Neural cell (in vitro differentiated cells): ENCODE measurements around the gene BRI3BP.

Source experiments
- CTCF ChIP-seq: fragments of 450-650 bp; IDR thresholded peaks from 2 replicates; pipeline ENCODE4 v1.5.1; 2014; ENCODE audit warnings: antibody characterized with exemption, mild to moderate bottlenecking, moderate library complexity; ENCODE audit not compliant: poor library complexity, severe bottlenecking
- EZH2 ChIP-seq: fragments of 200-600, 300-800 bp; shearing (Covaris generic), sonication (generic); IDR thresholded peaks from 2 replicates; pipeline ENCODE4 v1.6.1; 2014; ENCODE audit warnings: antibody characterized with exemption, low read length, borderline replicate concordance, mild to moderate bottlenecking; ENCODE audit not compliant: insufficient read depth, poor library complexity, severe bottlenecking
- MXI1 ChIP-seq: fragments of 450-650 bp; conservative IDR thresholded peaks from 2 replicates; pipeline ENCODE4 v1.6.1; 2014; ENCODE audit warnings: antibody characterized with exemption, mild to moderate bottlenecking; ENCODE audit not compliant: poor library complexity, severe bottlenecking
- RAD21 ChIP-seq: fragments of 450-650 bp; conservative IDR thresholded peaks from 2 replicates; pipeline ENCODE4 v1.6.1; 2014; ENCODE audit warnings: antibody characterized with exemption, mild to moderate bottlenecking, moderate library complexity
- REST ChIP-seq: IDR thresholded peaks from 2 replicates; pipeline ENCODE4 v1.6.1; 2012; ENCODE audit warnings: borderline replicate concordance
- SMC3 ChIP-seq: fragments of 450-650 bp; conservative IDR thresholded peaks from 2 replicates; pipeline ENCODE4 v1.6.1; 2014; ENCODE audit warnings: antibody characterized with exemption, mild to moderate bottlenecking, moderate library complexity; ENCODE audit not compliant: poor library complexity

- TF ChIP-seq CTCF (no peak), MXI1 (no peak), SMC3 (no peak), EZH2 (no peak), REST (no peak), RAD21 (no peak)
Observed at GRCh38 chr12:124961055-124961454, 32.4 kb upstream of the BRI3BP start.
